ENCODE results near the gene UTRN.

The UTRN gene

GRCh38 chr6:144284783-144285547, at the start of gene UTRN:
UTRN (plus strand) TSS chr6:144285335; CDS start chr6:144291829, 6,494 bp downstream.
- DNase-seq (ENCODE audit: insufficient read length, low spot score) (peak; percentile 58), FAIRE-seq (peak; percentile 57)

GRCh38 chr6:144244688-144245087, 40.4 kb upstream of the UTRN start:
- DNase-seq (ENCODE audit: insufficient read length, low spot score) (no peak), FAIRE-seq (no peak)

GRCh38 chr6:144246988-144247387, 38.1 kb upstream of the UTRN start:
- no peak for FAIRE-seq
- no peak for DNase-seq (ENCODE audit: insufficient read length, low spot score)

GRCh38 chr6:144248003-144248402, 37.1 kb upstream of the UTRN start:
- FAIRE-seq (no peak), DNase-seq (ENCODE audit: insufficient read length, low spot score) (no peak)

GRCh38 chr6:144248476-144249301, 36.4 kb upstream of the UTRN start:
- FAIRE-seq (peak; percentile 76), DNase-seq (ENCODE audit: insufficient read length, low spot score) (no peak)

GRCh38 chr6:144250276-144250675, 34.9 kb upstream of the UTRN start:
- DNase-seq (ENCODE audit: insufficient read length, low spot score) (no peak), FAIRE-seq (no peak)

- DNase-seq (ENCODE audit: insufficient read length, low spot score) = no peak
- FAIRE-seq = no peak
Measured at GRCh38 chr6:144252259-144252658, 32.9 kb upstream of the UTRN start.

GRCh38 chr6:144259986-144260385, 25.1 kb upstream of the UTRN start:
- no peak for DNase-seq (ENCODE audit: insufficient read length, low spot score)
- no peak for FAIRE-seq

GRCh38 chr6:144262470-144263369, 22.4 kb upstream of the UTRN start:
- FAIRE-seq (no peak), DNase-seq (ENCODE audit: insufficient read length, low spot score) (no peak)

- DNase-seq (ENCODE audit: insufficient read length, low spot score) = no peak
- no peak for FAIRE-seq
Measured at GRCh38 chr6:144263786-144264185, 21.3 kb upstream of the UTRN start.

- DNase-seq (ENCODE audit: insufficient read length, low spot score) = no peak
- no peak for FAIRE-seq
Measured at GRCh38 chr6:144264270-144265060, 20.7 kb upstream of the UTRN start.

GRCh38 chr6:144265061-144265357, 20.1 kb upstream of the UTRN start:
- DNase-seq (ENCODE audit: insufficient read length, low spot score) (no peak), FAIRE-seq (no peak)

GRCh38 chr6:144265390-144265789, 19.7 kb upstream of the UTRN start:
- FAIRE-seq (peak; percentile 74), DNase-seq (ENCODE audit: insufficient read length, low spot score) (peak; percentile 24)

GRCh38 chr6:144266091-144266649, 19.0 kb upstream of the UTRN start:
- no peak for DNase-seq (ENCODE audit: insufficient read length, low spot score)
- no peak for FAIRE-seq

GRCh38 chr6:144268794-144269349, 16.3 kb upstream of the UTRN start:
- DNase-seq (ENCODE audit: insufficient read length, low spot score) = no peak
- FAIRE-seq = no peak

- DNase-seq (ENCODE audit: insufficient read length, low spot score) (no peak), FAIRE-seq (no peak)
Measured at GRCh38 chr6:144277174-144277573, 8.0 kb upstream of the UTRN start.

- DNase-seq (ENCODE audit: insufficient read length, low spot score) = no peak
- no peak for FAIRE-seq
Measured at GRCh38 chr6:144277605-144278227, 7.4 kb upstream of the UTRN start.

GRCh38 chr6:144278659-144279314, 6.3 kb upstream of the UTRN start:
- FAIRE-seq = no peak

More at GRCh38 chr6:144278659-144279314, 6.3 kb upstream of the UTRN start:
- DNase-seq (ENCODE audit: insufficient read length, low spot score) = no peak

Data from GM19239 (cell line).